SK-N-MC (cell line): ENCODE data around the gene VPS33A.

Source experiments
- EZH2 ChIP-seq: fragments of 200-600 bp; sonication (generic); IDR thresholded peaks from one replicate; pipeline ENCODE4 v1.6.1; 2017; ENCODE audit warnings: antibody characterized with exemption
- POLR2AphosphoS5 ChIP-seq: IDR thresholded peaks from 2 replicates; pipeline ENCODE4 v1.6.1; 2012; ENCODE audit warnings: mild to moderate bottlenecking, low read depth, low read length, borderline replicate concordance

GRCh38 chr12:122208073-122208820 lies 58.0 kb downstream of the VPS33A start:
- TF ChIP-seq EZH2 (no peak), POLR2AphosphoS5 (no peak)
